OCI-LY7 (cell line): ENCODE results near the gene FGD5.

Experiments used
- EZH2phosphoT487 ChIP-seq: fragments of 200-600 bp; sonication (generic); IDR thresholded peaks from 2 replicates; pipeline ENCODE4 v1.6.1; 2018; ENCODE audit warnings: low read depth, borderline replicate concordance, mild to moderate bottlenecking, mixed run types, antibody characterized with exemption, low read length, moderate library complexity, mixed read lengths
- TF ChIP-seq, protein P1 (sequence below): fragments of 200-600 bp; sonication (generic); conservative IDR thresholded peaks from 2 replicates; pipeline ENCODE4 v1.5.1; 2014; ENCODE audit warnings: mild to moderate bottlenecking, antibody characterized with exemption, low read length, moderate library complexity, mixed read lengths

DNA sequence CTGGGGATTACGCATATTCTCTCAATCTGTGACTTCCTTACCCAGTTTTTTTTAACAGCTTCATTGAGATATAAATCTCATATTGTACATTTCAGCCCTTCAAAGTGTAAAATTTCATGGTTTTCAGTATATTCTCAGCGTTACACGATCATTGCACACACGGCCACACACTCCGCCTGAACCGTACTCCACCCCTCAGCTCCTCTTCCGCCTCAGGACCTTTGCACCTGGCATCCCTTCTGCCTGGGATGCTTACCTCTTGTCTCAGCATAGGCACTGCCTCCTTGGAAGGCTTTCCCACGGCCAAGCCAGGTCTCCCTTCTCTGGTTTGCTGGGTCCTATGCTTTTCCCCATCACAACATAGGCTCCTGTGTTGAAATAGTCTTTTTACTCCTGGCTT, 71.2 kb downstream of the FGD5 start:
- TF ChIP-seq, protein P1, sequence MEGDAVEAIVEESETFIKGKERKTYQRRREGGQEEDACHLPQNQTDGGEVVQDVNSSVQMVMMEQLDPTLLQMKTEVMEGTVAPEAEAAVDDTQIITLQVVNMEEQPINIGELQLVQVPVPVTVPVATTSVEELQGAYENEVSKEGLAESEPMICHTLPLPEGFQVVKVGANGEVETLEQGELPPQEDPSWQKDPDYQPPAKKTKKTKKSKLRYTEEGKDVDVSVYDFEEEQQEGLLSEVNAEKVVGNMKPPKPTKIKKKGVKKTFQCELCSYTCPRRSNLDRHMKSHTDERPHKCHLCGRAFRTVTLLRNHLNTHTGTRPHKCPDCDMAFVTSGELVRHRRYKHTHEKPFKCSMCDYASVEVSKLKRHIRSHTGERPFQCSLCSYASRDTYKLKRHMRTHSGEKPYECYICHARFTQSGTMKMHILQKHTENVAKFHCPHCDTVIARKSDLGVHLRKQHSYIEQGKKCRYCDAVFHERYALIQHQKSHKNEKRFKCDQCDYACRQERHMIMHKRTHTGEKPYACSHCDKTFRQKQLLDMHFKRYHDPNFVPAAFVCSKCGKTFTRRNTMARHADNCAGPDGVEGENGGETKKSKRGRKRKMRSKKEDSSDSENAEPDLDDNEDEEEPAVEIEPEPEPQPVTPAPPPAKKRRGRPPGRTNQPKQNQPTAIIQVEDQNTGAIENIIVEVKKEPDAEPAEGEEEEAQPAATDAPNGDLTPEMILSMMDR: no peak
- no peak for TF ChIP-seq EZH2phosphoT487
